KMS-11 (cell line): ENCODE measurements around the gene LRRC4B.
"Not testable (repeated sequence)": the region's sequence is repeated elsewhere in the genome, so short reads cannot be mapped to it uniquely, and the experiment has no call there.

ENCODE experiments used
- H2AFZ ChIP-seq: fragments of 200-600 bp; sonication (generic); 2 replicates; pipeline ENCODE4 v1.6.1; 2016; ENCODE audit warnings: antibody characterized with exemption, mixed run types, low read depth
- H3K27ac ChIP-seq: fragments of 200-600 bp; sonication (generic); 2 replicates; pipeline ENCODE4 v1.6.1; 2016; ENCODE audit warnings: mild to moderate bottlenecking, mixed run types
- H3K27me3 ChIP-seq: fragments of 200-600 bp; sonication (generic); 2 replicates; pipeline ENCODE4 v1.6.1; 2017; ENCODE audit warnings: mild to moderate bottlenecking, low read depth, mixed run types, moderate library complexity; ENCODE audit not compliant: insufficient read depth
- H3K36me3 ChIP-seq: fragments of 200-600 bp; sonication (generic); 2 replicates; pipeline ENCODE4 v1.6.1; 2017; ENCODE audit warnings: mild to moderate bottlenecking, mixed run types; ENCODE audit not compliant: insufficient read depth
- H3K4me1 ChIP-seq: fragments of 200-600 bp; sonication (generic); 2 replicates; pipeline ENCODE4 v1.6.1; 2016; ENCODE audit warnings: mild to moderate bottlenecking, low read depth, mixed run types; ENCODE audit not compliant: poor library complexity, severe bottlenecking
- H3K4me2 ChIP-seq: fragments of 200-600 bp; sonication (generic); 2 replicates; pipeline ENCODE4 v1.7.0; 2016; ENCODE audit warnings: mild to moderate bottlenecking, mixed run types
- H3K4me3 ChIP-seq: fragments of 200-600 bp; sonication (generic); IDR thresholded peaks from 2 replicates; pipeline ENCODE4 v1.6.1; 2017; ENCODE audit warnings: low read depth, low read length, mixed read lengths; ENCODE audit not compliant: insufficient read depth
- H3K79me2 ChIP-seq: fragments of 200-600 bp; sonication (generic); 2 replicates; pipeline ENCODE4 v1.6.1; 2016; ENCODE audit warnings: low read depth, mixed run types; ENCODE audit not compliant: insufficient read depth
- H3K9ac ChIP-seq: fragments of 200-600 bp; sonication (generic); 2 replicates; pipeline ENCODE4 v1.6.1; 2016; ENCODE audit warnings: mild to moderate bottlenecking, mixed run types
- H4K20me1 ChIP-seq: fragments of 200-600 bp; sonication (generic); 2 replicates; pipeline ENCODE4 v1.6.1; 2016; ENCODE audit warnings: mild to moderate bottlenecking, mixed run types; ENCODE audit not compliant: insufficient read depth
- CTCF ChIP-seq: fragments of 200-600 bp; sonication (generic); conservative IDR thresholded peaks from 2 replicates; pipeline ENCODE4 v1.6.1; 2017; ENCODE audit warnings: low read depth, mild to moderate bottlenecking, antibody characterized with exemption, low read length, moderate library complexity, mixed read lengths

LRRC4B gene

GRCh38 chr19:50599427-50599826, 31.2 kb upstream of the LRRC4B start:
- Histone ChIP-seq H2AFZ (no peak overlapping the region), H4K20me1 (no peaks in the 10 kb centered on the region), H3K27me3 (peaks cover 10% of the 10 kb centered on the region; the same call in 1 of the 2 replicates), H3K36me3 (no peaks in the 10 kb centered on the region), H3K79me2 (no peaks in the 10 kb centered on the region), H3K4me3 (no peak overlapping the region), H3K4me1 (no peaks in the 10 kb centered on the region), H3K9ac (no peak overlapping the region), H3K27ac (no peak overlapping the region), H3K4me2 (no peak overlapping the region)
- TF ChIP-seq CTCF: no peak

- no peaks in the 10 kb centered on the region for H3K36me3 ChIP-seq
- H3K9ac ChIP-seq: no peak overlapping the region
- no peak overlapping the region for H3K4me2 ChIP-seq
- H3K4me3 ChIP-seq: no peak overlapping the region
- no peak overlapping the region for H3K27ac ChIP-seq
- H4K20me1 ChIP-seq: no peaks in the 10 kb centered on the region
- H2AFZ ChIP-seq: no peak overlapping the region
- TF ChIP-seq CTCF: no peak
- peaks cover 22% of the 10 kb centered on the region for H3K27me3 ChIP-seq
- no peaks in the 10 kb centered on the region for H3K79me2 ChIP-seq
- H3K4me1 ChIP-seq: no peaks in the 10 kb centered on the region
These were observed 22.0 kb upstream of the LRRC4B start for GRCh38 chr19:50590191-50590590.

GRCh38 chr19:50581795-50582660, 13.8 kb upstream of the LRRC4B start:
- not testable (repeated sequence) for H3K36me3 ChIP-seq, H3K4me3 ChIP-seq
- H3K27me3 ChIP-seq: peaks cover 40% of the 10 kb centered on the region

GRCh38 chr19:50580970-50581634, 12.9 kb upstream of the LRRC4B start:
- Histone ChIP-seq H3K27me3 (peaks cover 44% of the 10 kb centered on the region), H3K4me1 (no peaks in the 10 kb centered on the region), H3K4me2 (no peak overlapping the region), H3K9ac (no peak overlapping the region), H3K4me3 (no peak overlapping the region), H3K27ac (no peak overlapping the region), H2AFZ (no peak overlapping the region), H3K79me2 (no peaks in the 10 kb centered on the region), H3K36me3 (no peaks in the 10 kb centered on the region), H4K20me1 (no peaks in the 10 kb centered on the region)
- TF ChIP-seq CTCF: no peak

More at GRCh38 chr19:50581795-50582660, 13.8 kb upstream of the LRRC4B start:
- H4K20me1 ChIP-seq, H3K4me2 ChIP-seq, H3K27ac ChIP-seq, H3K4me1 ChIP-seq, H3K9ac ChIP-seq, H2AFZ ChIP-seq, H3K79me2 ChIP-seq: not testable (repeated sequence)

GRCh38 chr19:50580240-50580639, 12.0 kb upstream of the LRRC4B start:
- Histone ChIP-seq H3K36me3 (no peaks in the 10 kb centered on the region), H2AFZ (no peak overlapping the region), H3K27ac (no peak overlapping the region)

GRCh38 chr19:50576769-50577168, 8.5 kb upstream of the LRRC4B start:
- H3K27ac ChIP-seq, H2AFZ ChIP-seq, H3K4me1 ChIP-seq, H4K20me1 ChIP-seq, H3K36me3 ChIP-seq, H3K79me2 ChIP-seq, H3K4me2 ChIP-seq, H3K4me3 ChIP-seq, H3K9ac ChIP-seq: not testable (repeated sequence)
- H3K27me3 ChIP-seq: peaks cover 49% of the 10 kb centered on the region

More at GRCh38 chr19:50580240-50580639, 12.0 kb upstream of the LRRC4B start:
- TF ChIP-seq CTCF: no peak
- Histone ChIP-seq H3K4me1 (no peaks in the 10 kb centered on the region), H3K79me2 (no peaks in the 10 kb centered on the region), H3K4me3 (no peak overlapping the region), H3K9ac (no peak overlapping the region), H3K4me2 (no peak overlapping the region), H4K20me1 (no peaks in the 10 kb centered on the region), H3K27me3 (peaks cover 44% of the 10 kb centered on the region)
